Chondrocyte (in vitro differentiated cells): ENCODE data around the gene PMPCA. TPM values are rescaled to one million over a fixed set of nuclear protein-coding genes. Genes with fewer than 3 reads are reported as not detected.

Experiments used
- DNase-seq: peaks from one replicate; pipeline ENCODE4 v3.0.0; 2021; ENCODE audit warnings: mixed read lengths, low spot score
- H3K27ac Mint-ChIP-seq: one replicate; pipeline ENCODE4 v1.8.0; 2021; ENCODE audit warnings: mild to moderate bottlenecking, moderate library complexity, mixed read lengths; ENCODE audit not compliant: unreplicated experiment
- H3K27me3 Mint-ChIP-seq: 2 replicates; pipeline ENCODE4 v1.8.0; 2021; ENCODE audit warnings: low read depth, mixed read lengths
- H3K36me3 Mint-ChIP-seq: 2 replicates; pipeline ENCODE4 v1.8.0; 2021; ENCODE audit warnings: low read depth, mixed read lengths
- H3K4me1 Mint-ChIP-seq: 2 replicates; pipeline ENCODE4 v1.8.0; 2021; ENCODE audit warnings: low read depth, mild to moderate bottlenecking, mixed read lengths
- H3K4me3 Mint-ChIP-seq: one replicate; pipeline ENCODE4 v1.8.0; 2021; ENCODE audit warnings: mild to moderate bottlenecking, moderate library complexity, mixed read lengths; ENCODE audit not compliant: unreplicated experiment
- H3K9me3 Mint-ChIP-seq: 2 replicates; pipeline ENCODE4 v1.8.0; 2021; ENCODE audit warnings: low read depth, mixed read lengths
- CTCF ChIP-seq: fragments of 200-600 bp; sonication (generic); IDR thresholded peaks from 2 replicates; pipeline ENCODE4 v1.5.0; 2021; ENCODE audit warnings: antibody characterized with exemption, mild to moderate bottlenecking, moderate library complexity
- total RNA-seq: library from RNA; stranded (reverse); gene quantifications from 3 replicates; pipeline ENCODE4 v1.2.1, GENCODE V29; 2021

The PMPCA gene
- total RNA-seq, 1 donor from 2014 or later = 42.5 TPM

GRCh38 chr9:136451221-136451877 lies 40.9 kb downstream of the PMPCA start:
- TF ChIP-seq CTCF = peak; percentile 22
- H3K27me3 Mint-ChIP-seq = no peaks in the 10 kb centered on the region
- peak overlapping the region; percentile 8 for H3K27ac Mint-ChIP-seq
- no peaks in the 10 kb centered on the region for H3K9me3 Mint-ChIP-seq
- peaks cover 41% of the 10 kb centered on the region for H3K36me3 Mint-ChIP-seq
- no peak overlapping the region for H3K4me3 Mint-ChIP-seq
- H3K4me1 Mint-ChIP-seq = no peaks in the 10 kb centered on the region
- no peak for DNase-seq

GRCh38 chr9:136453326-136453725 lies 42.9 kb downstream of the PMPCA start:
- H3K27ac Mint-ChIP-seq = no peak overlapping the region
- no peak for DNase-seq
- no peaks in the 10 kb centered on the region for H3K9me3 Mint-ChIP-seq
- no peaks in the 10 kb centered on the region for H3K4me1 Mint-ChIP-seq
- no peaks in the 10 kb centered on the region for H3K27me3 Mint-ChIP-seq
- peaks cover 36% of the 10 kb centered on the region for H3K36me3 Mint-ChIP-seq
- no peak for TF ChIP-seq CTCF
- no peak overlapping the region for H3K4me3 Mint-ChIP-seq

GRCh38 chr9:136454026-136454796 lies 43.8 kb downstream of the PMPCA start:
- no peak for TF ChIP-seq CTCF
- no peak overlapping the region for H3K4me3 Mint-ChIP-seq
- H3K9me3 Mint-ChIP-seq = no peaks in the 10 kb centered on the region
- H3K27ac Mint-ChIP-seq = no peak overlapping the region
- peaks cover 39% of the 10 kb centered on the region for H3K36me3 Mint-ChIP-seq
- H3K27me3 Mint-ChIP-seq = no peaks in the 10 kb centered on the region
- H3K4me1 Mint-ChIP-seq = no peaks in the 10 kb centered on the region
- no peak for DNase-seq

- Mint-ChIP-seq H3K36me3 (peaks cover 43% of the 10 kb centered on the region), H3K27me3 (no peaks in the 10 kb centered on the region), H3K4me1 (no peaks in the 10 kb centered on the region), H3K4me3 (no peak overlapping the region), H3K9me3 (no peaks in the 10 kb centered on the region), H3K27ac (no peak overlapping the region)
- DNase-seq = no peak
- TF ChIP-seq CTCF = no peak
Measured at GRCh38 chr9:136455043-136456002, 44.9 kb downstream of the PMPCA start.

- H3K9me3 Mint-ChIP-seq = no peaks in the 10 kb centered on the region
- peak overlapping the region; percentile 51 for H3K27ac Mint-ChIP-seq
- H3K27me3 Mint-ChIP-seq = no peaks in the 10 kb centered on the region
- H3K4me1 Mint-ChIP-seq = no peaks in the 10 kb centered on the region
- no peak for DNase-seq
- no peak overlapping the region for H3K4me3 Mint-ChIP-seq
- no peak for TF ChIP-seq CTCF
- peaks cover 39% of the 10 kb centered on the region for H3K36me3 Mint-ChIP-seq
Measured at GRCh38 chr9:136456258-136456657, 45.8 kb downstream of the PMPCA start.
